ENCODE data around the gene ST3GAL6. TPM values are rescaled to one million over a fixed set of nuclear protein-coding genes. Genes with fewer than 3 reads are reported as not detected.

Gene ST3GAL6
- total and polyA plus RNA-seq, 2 of the 4 experiments (the other 2 are of a cell fraction) = 0.36 to 0.99 TPM

- no peak for TF ChIP-seq RFX5 (IDR thresholded peaks at IDR 0.05; ENCODE audit: low read depth, low read length)
- no peak for TF ChIP-seq NFE2L2 (IDR thresholded peaks at IDR 0.05; ENCODE audit: low read depth, low read length)
Measured at GRCh38 chr3:98778852-98779413, 15.8 kb downstream of the ST3GAL6 start (continued).

DNA sequence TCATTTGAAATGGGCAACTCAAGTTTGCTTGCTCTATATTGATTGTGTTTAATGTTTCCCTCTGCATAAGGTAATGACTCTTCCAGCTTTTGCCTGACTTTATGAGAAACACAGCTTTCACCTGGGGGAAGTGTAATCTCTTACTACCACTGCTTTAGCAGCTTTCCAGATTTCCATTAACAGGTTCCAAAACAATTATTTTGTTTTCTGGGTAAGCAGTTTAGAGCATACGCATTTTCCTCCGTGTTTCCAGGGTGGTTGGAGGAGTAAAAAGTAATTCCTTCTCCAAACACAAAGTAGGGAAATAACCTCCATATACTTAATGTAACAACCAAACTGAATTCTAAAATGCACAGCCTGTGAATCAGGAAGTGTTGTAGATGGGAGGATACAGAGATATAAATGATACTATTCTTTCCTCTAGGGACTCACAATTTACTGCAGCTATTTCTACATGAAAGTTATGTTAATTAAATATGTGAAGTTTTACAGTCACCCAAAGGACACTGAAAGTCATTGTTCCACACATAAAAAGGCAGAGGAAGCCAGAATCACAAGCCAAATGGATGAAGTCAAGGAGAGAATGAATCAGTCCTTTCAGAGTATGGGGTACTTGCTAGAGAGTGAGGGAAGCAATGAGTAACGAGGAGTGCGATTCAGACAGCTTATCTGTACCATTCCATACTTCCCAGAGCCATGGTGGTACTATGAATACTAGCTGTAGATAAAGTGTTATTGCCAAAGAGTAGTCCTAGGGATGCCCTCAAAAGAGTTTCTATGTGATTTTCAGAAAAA, 16.6 kb downstream of the ST3GAL6 start:
- Histone ChIP-seq H2BK120ac (ENCODE audit: low read depth, low read length) (peak overlapping the region; percentile 76; the same call in 1 of the 2 replicates), H3K4me2 (ENCODE audit: low read depth, low read length) (no peak overlapping the region; the same call in 1 of the 2 replicates), H2BK20ac (ENCODE audit: low read depth, low read length) (peak overlapping the region; percentile 69), H3K36me3 (ENCODE audit: control insufficient read depth, insufficient read depth, low read length) (no peaks in the 10 kb centered on the region), H3K14ac (replicated peaks; ENCODE audit: low read depth, low read length) (peak overlapping the region; percentile 75), H4K5ac (ENCODE audit: low read depth, low read length) (peak overlapping the region; percentile 5; the same call in 1 of the 2 replicates), H3K4ac (ENCODE audit: low read depth, low read length) (peak overlapping the region; percentile 68; the same call in 1 of the 2 replicates), H3K27me3 (ENCODE audit: control insufficient read depth, insufficient read depth, low read length) (no peaks in the 10 kb centered on the region), H3K23ac (ENCODE audit: low read depth, low read length) (no peak overlapping the region; the same call in 1 of the 2 replicates), H3K18ac (ENCODE audit: low read depth, low read length) (peak overlapping the region; percentile 24; the same call in 1 of the 2 replicates), H3K79me1 (ENCODE audit: low read depth in 1 of 2, low read length in 2 of 2) (0 out of 4 replicates have a peak, but pooled peaks cover 0 to 4% of the 10 kb centered on the region in 2 experiments), H2AK9ac (replicated peaks; ENCODE audit: low read depth, low read length, poor library complexity) (no peak overlapping the region), H4K91ac (ENCODE audit: insufficient read depth, low read depth, low read length) (no peak overlapping the region; the same call in 1 of the 2 replicates), H3K9me3 (ENCODE audit: control insufficient read depth, insufficient read depth, low read length) (no peaks in the 10 kb centered on the region), H3K56ac (ENCODE audit: extremely low read depth, insufficient read depth, low read length) (no peak overlapping the region), H2BK15ac (ENCODE audit: low read depth, low read length) (peak overlapping the region; percentile 85; the same call in 1 of the 3 replicates), H3K4me3 (ENCODE audit: insufficient read depth, low read depth, low read length) (no peak overlapping the region), H3K27ac (ENCODE audit: insufficient read depth, low read length) (no peak overlapping the region), H4K20me1 (ENCODE audit: insufficient read depth, low read length) (peaks cover 7% of the 10 kb centered on the region; the same call in 1 of the 2 replicates), H3K9ac (ENCODE audit: low read depth, low read length) (no peak overlapping the region), H2BK5ac (ENCODE audit: low read depth, low read length, poor library complexity, severe bottlenecking) (peak overlapping the region; percentile 64), H4K8ac (ENCODE audit: low read depth in 2 of 2, low read length in 2 of 2) (peak overlapping the region in 1 of 2 experiments; percentile 39; a peak in 1 of 4 replicates), H3K4me1 (ENCODE audit: control insufficient read depth, insufficient read depth, low read length) (peaks cover 9% of the 10 kb centered on the region), H2AK5ac (ENCODE audit: low read depth, low read length) (peak overlapping the region; percentile 75; the same call in 1 of the 2 replicates), H2AFZ (replicated peaks; ENCODE audit: low read length, poor library complexity) (no peak overlapping the region), H3K9me1 (ENCODE audit: insufficient read depth, low read length) (peaks cover 19% of the 10 kb centered on the region)
- ChIA-PET CTCF (interaction anchor here (0.7 kb wide), 1 partner anchor 204 kb away, joined by 5 read pairs; no protein-coding TSS in a partner anchor), POLR2A (ENCODE audit: unreplicated experiment) (no interaction called here)
- ATAC-seq (ENCODE audit: low read depth) (no peak), DNase-seq (peak; percentile 62)
- in situ Hi-C loops (cut with MboI; ENCODE audit: low sequenced_read_pairs) = loop anchor here (10.0 kb wide), 1 partner anchor 175 kb away; no protein-coding TSS in a partner anchor
- TF ChIP-seq RAD21 (IDR thresholded peaks at IDR 0.05; ENCODE audit: low read length) (no peak), CEBPB (IDR thresholded peaks at IDR 0.05; ENCODE audit: low read depth, low read length) (0 out of 2 replicates have a peak, but pooled peaks have one; percentile 7), MAFK (IDR thresholded peaks at IDR 0.05; ENCODE audit: low read depth, low read length) (no peak)
- intact Hi-C loops (cut with micrococcal nuclease) = no loop called here
- BruUV-seq (replicated peaks) = no TSS peak
- dilution Hi-C loops (cut with HindIII; ENCODE audit: low sequenced_read_pairs, unreplicated experiment) = no loop called here
- no CpG with 5 or more reads among the region's 4 CpGs for WGBS, 2 experiments (ENCODE audit: extremely low coverage in 2 of 2, insufficient read length in 1 of 2)

All from IMR-90 (cell line).